Epithelial cell of prostate (primary cell): ENCODE data around the gene YTHDF2.
"Not testable (repeated sequence)": the region's sequence is repeated elsewhere in the genome, so short reads cannot be mapped to it uniquely, and the experiment has no call there.

Experiments used
- DNase-seq: peaks from one replicate; pipeline ENCODE4 v3.0.0-alpha.2; 2011; ENCODE audit warnings: low read depth, low spot score
- H3K27ac ChIP-seq: fragments of 450-650 bp; 2 replicates; pipeline ENCODE4 v1.5.1; 2017; ENCODE audit warnings: mild to moderate bottlenecking

Gene YTHDF2

GRCh38 chr1:28736450-28737306, at the start of gene YTHDF2:
Gene YTHDF2, plus strand, starts transcription at chr1:28736940. Its CDS starts 181 bp downstream, at chr1:28737121.
- peak; percentile 69 for DNase-seq
- peak within 1 kb of the TSS; percentile 91 for H3K27ac ChIP-seq

- DNase-seq, H3K27ac ChIP-seq: not testable (repeated sequence)
Measured at GRCh38 chr1:28691627-28692026, 45.1 kb upstream of the YTHDF2 start.

- no peak overlapping the region for H3K27ac ChIP-seq
- DNase-seq: no peak
Measured at GRCh38 chr1:28703629-28704028, 33.1 kb upstream of the YTHDF2 start.

GRCh38 chr1:28716336-28716735, 20.4 kb upstream of the YTHDF2 start:
- no peak overlapping the region for H3K27ac ChIP-seq
- no peak for DNase-seq

GRCh38 chr1:28718166-28718565, 18.6 kb upstream of the YTHDF2 start:
- no peak for DNase-seq
- no peak overlapping the region for H3K27ac ChIP-seq

GRCh38 chr1:28718586-28719331, 18.0 kb upstream of the YTHDF2 start:
- DNase-seq: no peak
- no peak overlapping the region for H3K27ac ChIP-seq

- no peak for DNase-seq
Measured at GRCh38 chr1:28719332-28719619, 17.5 kb upstream of the YTHDF2 start.

GRCh38 chr1:28720376-28720775, 16.4 kb upstream of the YTHDF2 start:
- H3K27ac ChIP-seq: no peak overlapping the region
- no peak for DNase-seq

More at GRCh38 chr1:28719332-28719619, 17.5 kb upstream of the YTHDF2 start:
- H3K27ac ChIP-seq: no peak overlapping the region

- DNase-seq, H3K27ac ChIP-seq: not testable (repeated sequence)
Measured at GRCh38 chr1:28721927-28722326, 14.8 kb upstream of the YTHDF2 start.

GRCh38 chr1:28725365-28725764, 11.4 kb upstream of the YTHDF2 start:
- DNase-seq, H3K27ac ChIP-seq: not testable (repeated sequence)

- DNase-seq: no peak
- H3K27ac ChIP-seq: peak overlapping the region; percentile 91
Measured at GRCh38 chr1:28735961-28736449, 735 bp upstream of the YTHDF2 start.

GRCh38 chr1:28737307-28738132, 780 bp downstream of the YTHDF2 start:
- DNase-seq: no peak
- peak overlapping the region; percentile 91 for H3K27ac ChIP-seq

GRCh38 chr1:28740118-28740517, 3.4 kb downstream of the YTHDF2 start:
- peak overlapping the region; percentile 91 for H3K27ac ChIP-seq
- no peak for DNase-seq

- no peak overlapping the region for H3K27ac ChIP-seq
- no peak for DNase-seq
Measured at GRCh38 chr1:28744184-28744583, 7.4 kb downstream of the YTHDF2 start.

GRCh38 chr1:28745653-28746173, 9.0 kb downstream of the YTHDF2 start:
- H3K27ac ChIP-seq: no peak overlapping the region

GRCh38 chr1:28750330-28750729, 13.6 kb downstream of the YTHDF2 start:
- peak overlapping the region; percentile 20 for H3K27ac ChIP-seq
- DNase-seq: no peak

More at GRCh38 chr1:28745653-28746173, 9.0 kb downstream of the YTHDF2 start:
- no peak for DNase-seq

GRCh38 chr1:28750771-28751294, 14.1 kb downstream of the YTHDF2 start:
- peak overlapping the region; percentile 20 for H3K27ac ChIP-seq
- not testable (repeated sequence) for DNase-seq

GRCh38 chr1:28751315-28752060, 14.7 kb downstream of the YTHDF2 start:
- no peak for DNase-seq
- peak overlapping the region; percentile 20 for H3K27ac ChIP-seq

GRCh38 chr1:28755701-28756100, 19.0 kb downstream of the YTHDF2 start:
- H3K27ac ChIP-seq: no peak overlapping the region
- DNase-seq: no peak
